ENCODE results near the gene RAP1A.

Gene RAP1A

DNA sequence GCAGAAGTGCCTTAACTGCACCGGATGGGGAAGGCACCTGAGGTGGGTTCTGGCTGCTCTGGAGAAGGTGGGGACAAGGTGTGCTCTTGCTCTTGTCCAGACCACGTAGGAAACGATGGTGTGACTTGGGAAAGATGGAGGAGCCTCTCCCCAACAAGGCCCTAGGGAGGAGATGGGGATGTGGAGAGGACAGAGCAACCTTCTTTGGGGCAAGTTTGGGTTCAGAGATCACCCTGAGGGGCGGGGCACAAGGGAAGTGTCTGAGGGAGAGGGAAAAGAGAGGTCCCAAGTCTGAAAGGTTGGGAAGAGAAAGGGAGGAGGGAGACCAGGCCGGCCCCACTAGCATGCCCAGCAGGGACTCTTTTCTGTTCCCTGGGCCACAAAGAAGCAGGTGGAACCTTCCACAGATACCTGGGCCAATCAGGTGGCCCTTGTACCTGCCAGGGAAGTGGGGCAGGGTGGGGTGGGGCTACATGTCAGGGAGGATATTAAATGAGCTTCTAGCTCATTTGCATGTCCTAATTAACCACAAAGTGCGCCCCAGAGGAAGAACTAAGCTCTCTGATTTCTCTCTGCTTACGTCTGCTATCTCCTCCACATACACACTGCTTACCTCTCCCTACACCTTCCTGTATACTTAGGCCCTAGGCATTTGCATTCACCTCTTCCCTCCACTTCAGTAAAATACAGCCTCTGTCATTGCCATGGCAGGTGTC, 103.7 kb downstream of the RAP1A start:
- no peak for DNase-seq

- DNase-seq = no peak
Measured at GRCh38 chr1:111723871-111724270, 104.3 kb downstream of the RAP1A start.

- DNase-seq = no peak
Measured at GRCh38 chr1:111725192-111725591, 105.6 kb downstream of the RAP1A start.

DNA sequence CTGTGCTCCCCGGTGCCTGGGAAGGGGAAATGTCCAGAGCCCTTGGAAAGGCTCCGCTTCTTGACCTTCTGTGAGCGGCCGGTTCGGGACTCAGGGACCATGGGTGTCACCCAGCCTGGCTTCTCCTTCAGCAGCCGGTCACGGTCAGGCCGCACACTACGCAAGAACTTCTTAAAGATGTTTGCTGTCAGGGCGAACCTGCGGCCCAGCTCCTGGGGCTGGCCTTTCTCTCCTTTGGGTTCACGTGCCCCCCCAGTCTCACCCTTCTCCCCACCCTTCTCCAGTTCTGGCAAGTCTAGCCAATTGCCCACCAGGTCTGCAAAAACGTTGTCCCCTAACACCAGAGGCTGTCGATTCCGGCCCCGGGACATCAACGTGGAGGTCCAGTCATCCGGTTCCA, 107.5 kb downstream of the RAP1A start:
- DNase-seq = no peak

GRCh38 chr1:111729271-111729921, 109.8 kb downstream of the RAP1A start:
- no peak for DNase-seq

GRCh38 chr1:111729946-111730681, 110.5 kb downstream of the RAP1A start:
- no peak for DNase-seq

DNA sequence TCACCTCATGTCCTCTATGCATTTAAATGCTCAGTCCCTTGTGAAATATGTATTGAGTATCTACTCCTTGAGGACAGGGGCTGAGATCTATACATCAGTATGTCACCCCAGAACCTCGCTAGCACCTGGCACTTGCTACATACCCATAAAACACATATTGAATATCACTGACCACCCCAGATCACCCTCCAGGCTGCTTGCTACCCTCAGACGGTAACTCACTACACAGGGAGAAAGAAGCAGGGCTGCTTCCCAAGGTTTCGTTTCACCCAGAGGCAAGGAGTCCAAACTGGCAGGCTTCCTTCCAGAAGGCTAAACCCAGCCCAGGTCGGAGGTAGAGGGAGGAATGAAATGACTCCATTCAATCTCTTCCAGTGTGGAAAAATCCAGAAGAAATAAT, 111.1 kb downstream of the RAP1A start:
- DNase-seq = no peak

DNA sequence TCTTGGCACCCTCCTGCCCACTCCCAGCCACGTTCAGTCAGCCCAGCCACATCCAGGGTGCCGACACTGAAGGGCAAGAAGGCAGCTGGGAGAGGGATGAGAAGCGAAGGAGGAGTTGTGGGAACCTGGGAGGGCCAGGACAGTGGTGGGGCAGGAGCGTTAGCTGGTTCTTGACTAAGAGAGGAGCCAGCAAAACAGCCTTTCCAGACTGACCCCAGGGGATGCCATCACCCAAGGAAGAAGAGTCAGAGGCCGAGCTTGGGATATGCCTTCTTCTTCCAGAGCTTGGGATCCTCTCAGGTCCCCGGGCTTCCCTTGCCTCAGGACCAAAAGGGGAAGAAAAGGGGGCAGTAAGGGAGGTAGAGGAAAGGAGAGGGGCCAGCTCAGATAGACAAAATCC, 112.4 kb downstream of the RAP1A start:
- no peak for DNase-seq

- no peak for DNase-seq
Measured at GRCh38 chr1:111732718-111733117, 113.1 kb downstream of the RAP1A start.

DNA sequence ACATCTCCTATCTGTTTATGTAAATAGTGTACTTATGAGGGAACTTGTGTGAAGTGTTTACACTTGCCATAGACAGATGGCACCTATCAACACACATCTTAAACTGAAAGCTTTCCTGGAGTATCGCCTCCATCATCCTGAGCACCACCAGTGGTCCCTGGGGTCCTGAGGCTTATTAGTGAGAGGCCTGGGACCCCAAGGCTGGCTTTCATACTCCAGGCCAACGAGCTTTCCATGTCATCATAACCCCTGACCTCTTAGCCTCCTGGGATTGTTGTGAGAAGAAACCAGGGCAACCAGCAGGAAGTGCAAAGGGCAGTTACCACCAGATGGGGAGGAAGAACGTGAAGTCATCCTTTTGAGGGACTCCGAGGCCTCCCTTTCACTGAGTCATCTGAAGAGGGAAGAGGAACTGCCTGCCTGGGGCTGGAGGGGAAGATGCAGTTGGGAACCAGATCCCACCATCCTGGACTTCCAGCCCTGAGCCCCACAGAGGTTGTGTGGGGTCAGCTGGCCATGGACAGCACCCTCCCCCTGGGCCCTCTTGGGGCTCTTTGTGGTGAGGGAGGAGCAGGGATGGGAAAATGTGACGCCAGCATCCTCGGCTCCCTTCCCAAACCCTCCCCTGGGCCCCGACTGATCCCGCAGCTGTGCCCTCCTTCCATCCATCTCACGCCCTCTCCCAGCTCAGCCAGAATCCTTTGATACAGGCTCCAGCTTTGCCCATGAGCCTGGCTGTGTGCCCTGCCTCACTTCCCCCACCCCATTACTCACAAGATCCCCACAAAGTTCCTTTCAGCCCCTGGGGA, 113.8 kb downstream of the RAP1A start:
- peak; percentile 94 to 95 for DNase-seq

- peak; percentile 67 to 71 for DNase-seq
Measured at GRCh38 chr1:111733992-111734341, 114.4 kb downstream of the RAP1A start.

GRCh38 chr1:111734426-111734825, 114.8 kb downstream of the RAP1A start:
- DNase-seq = no peak

DNA sequence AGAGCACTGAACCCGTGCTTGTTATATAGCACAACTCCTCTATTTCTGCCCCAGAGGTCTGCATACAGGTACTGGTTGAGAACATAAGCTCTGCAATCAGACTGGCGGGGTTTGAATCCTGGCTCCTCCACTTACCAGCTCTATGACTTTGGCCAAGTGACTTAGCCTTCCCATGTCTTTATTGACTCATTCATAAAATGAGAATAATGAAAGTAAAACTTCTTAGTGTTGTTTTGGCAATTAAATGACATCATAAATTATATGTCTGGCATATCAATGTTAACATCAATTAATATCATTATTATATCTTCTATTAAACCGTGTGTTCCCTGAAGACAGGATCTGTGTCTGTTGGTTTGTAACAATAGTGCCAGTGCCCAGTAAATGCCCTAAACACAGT, 115.3 kb downstream of the RAP1A start:
- DNase-seq = no peak

- DNase-seq = no peak
Measured at GRCh38 chr1:111735321-111735720, 115.7 kb downstream of the RAP1A start.

DNA sequence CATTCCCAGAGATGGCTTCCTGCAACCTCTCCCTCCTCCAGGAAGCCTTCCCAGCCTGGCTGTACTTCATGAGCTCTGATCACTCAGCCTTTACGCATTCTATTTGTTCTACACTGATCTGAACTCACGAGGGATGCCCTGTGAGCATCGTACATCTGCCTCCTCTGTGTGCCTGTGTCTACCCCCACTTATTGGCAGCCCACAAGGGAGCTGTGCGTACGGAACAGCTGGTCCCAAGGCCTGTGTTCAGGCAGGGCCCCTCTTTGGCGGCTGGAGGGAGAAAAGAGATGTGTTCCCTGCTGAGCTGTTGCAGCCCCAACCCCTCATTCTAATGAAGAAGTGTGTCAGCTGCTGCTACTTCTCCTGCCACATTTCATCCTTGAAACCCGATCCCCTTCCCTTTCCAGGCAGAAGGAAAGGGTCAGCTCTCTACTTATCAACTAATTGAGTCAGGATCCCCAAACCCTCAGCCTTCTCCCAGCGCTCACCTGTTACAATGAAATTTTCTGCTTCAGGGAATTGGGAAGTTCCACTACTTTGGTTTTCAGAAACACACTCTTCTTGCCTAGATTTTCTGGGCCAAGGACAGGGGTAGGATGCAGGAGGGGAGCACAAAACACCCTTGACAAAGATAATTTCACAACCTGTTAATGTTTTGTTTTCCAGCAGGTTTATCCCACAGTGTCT, 116.4 kb downstream of the RAP1A start:
- no peak for DNase-seq

DNA sequence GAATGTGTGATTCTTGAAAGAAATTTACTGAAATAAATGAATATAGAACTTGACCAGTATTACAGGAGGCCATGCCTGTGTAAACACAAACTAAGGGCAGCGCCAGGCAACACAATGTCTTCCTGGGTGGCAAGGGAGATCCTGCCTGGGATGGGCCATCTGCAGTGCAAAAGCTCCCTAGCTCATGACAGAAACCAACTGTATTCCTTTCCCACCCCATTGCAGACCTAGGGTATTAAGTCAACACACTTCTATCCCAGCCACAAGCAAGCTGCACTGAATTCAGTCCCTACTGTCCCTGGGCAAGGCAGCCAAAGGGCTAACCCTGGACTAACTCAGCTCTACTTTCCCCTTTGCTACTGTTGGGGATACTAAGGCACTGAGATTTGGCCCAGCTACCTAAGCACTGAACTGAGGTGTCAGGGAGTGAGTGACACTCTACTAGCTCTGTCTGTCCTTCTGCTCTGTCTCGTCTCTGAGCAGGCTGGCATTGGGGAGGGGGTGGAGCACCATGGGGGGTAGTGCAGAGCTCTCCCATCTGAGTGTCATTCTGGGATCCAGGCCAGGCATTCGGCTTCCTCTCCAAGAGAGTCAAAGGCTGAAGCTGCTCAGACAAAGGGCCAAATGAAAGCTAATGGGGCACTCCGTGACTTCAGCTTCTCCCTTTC, 117.1 kb downstream of the RAP1A start:
- DNase-seq = no peak

GRCh38 chr1:111737216-111738132, 117.9 kb downstream of the RAP1A start:
- no peak for DNase-seq

DNA sequence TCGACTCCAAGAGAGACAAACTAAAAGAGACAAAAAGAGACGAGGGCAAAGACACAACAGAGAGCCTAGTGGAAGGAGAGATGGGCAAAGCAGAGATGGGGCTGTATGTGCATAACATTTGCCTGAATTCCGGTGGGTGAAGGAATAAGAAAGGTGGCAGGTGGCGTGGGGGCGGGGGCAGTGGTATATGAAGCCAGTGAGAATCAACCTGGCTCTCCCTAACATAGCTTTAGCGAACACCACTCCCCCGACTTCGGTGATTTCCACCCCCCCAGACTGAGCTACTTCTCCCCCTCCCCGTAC, 118.5 kb downstream of the RAP1A start:
- no peak for DNase-seq

DNA sequence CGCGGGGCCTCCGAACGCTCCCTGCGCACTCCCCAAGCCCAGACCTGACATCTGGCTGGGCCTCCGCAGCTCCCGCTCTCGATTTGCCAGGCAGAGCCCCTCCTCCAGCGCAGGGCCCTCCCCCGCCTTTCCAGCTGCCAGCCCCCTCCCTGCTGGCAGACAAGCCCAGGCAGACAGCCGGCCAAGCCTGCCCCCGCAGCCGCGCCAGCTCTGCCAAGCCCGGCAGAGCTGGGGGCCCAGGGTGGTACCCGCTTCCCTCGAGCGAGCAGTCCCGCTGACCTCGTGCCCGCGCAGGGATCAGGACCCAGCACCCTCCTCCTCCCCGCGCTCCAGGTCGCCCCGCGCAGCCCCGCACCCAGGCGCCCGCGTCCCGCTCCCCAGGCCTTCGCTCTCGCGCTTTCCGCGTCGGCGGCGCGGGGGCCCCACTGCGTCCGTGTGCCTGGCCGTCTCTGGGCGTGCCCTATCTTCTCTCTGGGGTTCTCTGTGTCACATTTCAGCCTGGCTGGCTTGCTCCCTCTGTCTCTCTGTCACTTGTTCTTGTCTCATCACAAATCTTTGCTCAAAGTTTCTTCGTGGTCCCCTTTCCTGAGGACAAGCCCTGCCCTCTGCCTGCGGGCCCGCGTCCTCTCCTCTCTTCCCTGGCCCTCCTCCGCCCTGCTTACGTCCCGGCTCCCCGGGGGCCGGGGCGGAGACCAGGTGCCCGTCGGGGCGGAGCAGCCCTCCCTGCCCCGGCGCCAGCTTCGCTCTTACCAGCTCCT, 119.0 kb downstream of the RAP1A start:
- DNase-seq = peak in 1 of 2 experiments; percentile 71

- peak; percentile 78 to 85 for DNase-seq
Measured at GRCh38 chr1:111739194-111739924, 119.8 kb downstream of the RAP1A start, which contains the start of gene INKA2. Gene INKA2 (minus strand): TSS chr1:111739395. CDS start chr1:111739242, 153 bp downstream.

Data from AML-193 (cell line).